Measurements from ENCODE around the gene PIK3C3.
"Not testable (repeated sequence)": the region's sequence is repeated elsewhere in the genome, so short reads cannot be mapped to it uniquely, and the experiment has no call there.

GRCh38 chr18:42112147-42112546, 157.1 kb downstream of the PIK3C3 start:
- not testable (repeated sequence) for TF ChIP-seq EZH2 (IDR thresholded peaks at IDR 0.05; ENCODE audit: borderline replicate concordance); CTCF (IDR thresholded peaks at IDR 0.05; ENCODE audit: poor library complexity)
